ENCODE measurements around the gene DHX32. TPM values are rescaled to one million over a fixed set of nuclear protein-coding genes. Genes with fewer than 3 reads are reported as not detected.
"Not testable (repeated sequence)": the region's sequence is repeated elsewhere in the genome, so short reads cannot be mapped to it uniquely, and the experiment has no call there.

The DHX32 gene
- total RNA-seq, 1 donor from 2014 or later, result 46.4 TPM

DNA sequence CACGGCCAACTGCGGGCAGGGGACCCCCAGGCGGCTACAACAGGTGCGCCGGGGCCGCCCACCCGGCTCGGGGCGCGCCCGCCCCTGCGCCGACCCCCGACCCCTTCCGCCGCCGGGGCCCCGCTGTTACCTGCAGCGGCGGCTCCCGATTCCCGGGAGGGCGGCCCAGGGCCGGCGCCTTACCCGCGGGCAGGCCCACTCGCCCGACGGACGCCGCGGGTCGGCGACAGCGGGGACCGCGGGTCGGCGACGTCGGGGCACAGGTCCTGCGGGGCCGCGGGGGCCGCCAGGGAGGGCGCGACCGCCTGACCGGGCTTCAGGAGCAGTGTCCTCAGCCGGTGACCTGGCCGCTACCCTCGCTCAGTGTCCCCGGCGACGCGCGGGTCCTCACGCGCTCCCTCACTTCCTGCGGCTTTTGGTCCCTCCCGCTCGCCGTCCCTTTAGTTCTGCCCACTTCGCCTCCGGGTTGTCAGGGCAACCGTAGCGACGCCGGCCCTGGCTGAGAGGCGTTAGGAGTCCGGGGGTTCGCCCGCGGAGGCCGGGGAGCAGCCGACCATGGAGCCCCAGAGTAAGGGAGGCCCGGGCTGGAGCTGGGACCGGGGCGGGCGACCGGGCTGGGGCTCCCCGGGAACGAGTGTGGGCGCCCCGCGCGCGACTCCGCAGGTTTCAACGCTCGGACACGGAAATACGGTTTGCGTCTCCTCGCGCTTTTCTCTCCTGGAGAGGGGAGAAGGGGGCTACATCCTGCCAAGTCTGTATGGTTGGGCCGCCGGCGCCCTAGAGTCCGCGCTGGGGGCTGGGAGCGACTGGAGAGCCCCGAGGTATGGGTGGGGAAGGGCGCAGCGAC, 15.2 kb upstream of the DHX32 start, which contains the start of gene FANK1:
FANK1 (plus strand) TSS at position 477 of the 847 bp plus-strand sequence; CDS start at position 556, 79 bp downstream.
- Histone ChIP-seq H3K4me1 (peaks cover 50% of the 10 kb centered on the region), H3K27ac (replicated peaks) (peak within 1 kb of the TSS; percentile 96), H3K4me3 (peak within 1 kb of the TSS; percentile 99)
- DNase-seq, result peak; percentile 96
- H3K36me3 ChIP-seq; H3K9me3 ChIP-seq (replicated peaks); H3K27me3 ChIP-seq (ENCODE audit: low read depth); intact Hi-C loops (cut with micrococcal nuclease): not testable (repeated sequence)

DNA sequence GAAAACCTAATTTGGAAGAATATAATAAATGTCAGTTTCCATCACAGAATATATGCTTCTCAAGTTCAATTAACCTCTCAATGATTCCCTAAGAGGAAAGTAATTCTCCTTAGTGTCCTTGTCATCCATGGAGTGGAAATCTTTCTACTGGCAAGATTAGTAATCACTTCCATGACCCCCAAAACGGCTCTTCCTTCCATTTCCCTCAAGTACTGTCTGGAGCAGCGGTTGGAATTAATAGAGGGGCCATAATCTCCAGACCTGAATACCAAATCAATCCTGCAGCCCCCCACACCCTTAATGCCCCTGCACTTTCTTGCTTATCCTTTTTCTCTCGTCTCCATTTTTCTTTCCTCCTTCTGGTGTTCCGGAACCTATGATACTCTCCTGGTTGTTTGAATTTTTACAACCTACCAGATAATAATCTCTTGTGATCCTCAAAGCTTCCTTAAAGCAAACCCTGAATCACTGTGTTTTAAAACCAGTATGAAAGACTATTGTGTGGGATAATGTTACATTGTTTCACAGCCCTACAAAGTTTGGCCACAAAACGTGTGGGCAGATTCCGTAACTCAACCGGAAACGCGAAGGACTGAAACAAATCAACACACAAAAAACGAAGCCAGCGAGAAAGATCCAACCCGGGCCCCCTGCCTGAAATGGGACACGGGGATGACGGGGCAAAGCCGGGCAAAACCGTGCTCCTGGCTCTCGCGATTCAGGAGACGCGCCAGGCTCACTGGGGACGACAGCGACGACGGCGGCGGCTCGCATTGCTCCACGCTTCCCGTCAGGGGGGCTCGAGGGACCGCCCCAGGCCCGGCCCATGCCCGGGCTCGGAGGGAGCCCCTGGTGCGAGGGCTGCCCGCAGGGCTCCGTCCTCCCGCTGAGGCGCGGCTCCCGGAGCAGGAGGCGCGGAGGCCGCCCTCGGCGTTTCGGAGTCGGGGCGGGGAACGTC, 14.3 kb upstream of the DHX32 start:
- H3K27me3 ChIP-seq (ENCODE audit: low read depth); H3K36me3 ChIP-seq; H3K9me3 ChIP-seq (replicated peaks); intact Hi-C loops (cut with micrococcal nuclease): not testable (repeated sequence)
- peak overlapping the region; percentile 99 for H3K4me3 ChIP-seq
- peak overlapping the region; percentile 96 for H3K27ac ChIP-seq (replicated peaks)
- H3K4me1 ChIP-seq, result peaks cover 50% of the 10 kb centered on the region
- DNase-seq, result peak; percentile 65

DNA sequence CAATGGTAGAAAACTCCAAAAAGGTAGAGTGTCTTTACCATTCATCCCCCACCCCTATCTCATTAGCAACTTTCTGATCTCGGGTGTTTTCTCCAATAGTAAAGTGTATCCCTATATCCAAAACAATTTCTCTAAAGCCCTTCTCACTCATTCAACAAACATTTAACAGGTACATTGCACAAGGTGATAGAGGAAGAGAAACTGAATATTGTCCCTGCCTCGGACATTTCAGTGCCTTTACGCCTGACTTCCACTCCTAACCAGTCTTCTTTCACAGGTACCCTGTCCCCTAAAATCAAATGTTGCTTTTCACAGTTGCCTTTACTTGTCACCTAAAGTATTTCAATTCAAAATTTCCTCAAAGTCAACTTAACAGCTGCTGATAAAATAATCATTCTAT, 13.1 kb upstream of the DHX32 start:
- H3K9me3 ChIP-seq (replicated peaks); H3K27me3 ChIP-seq (ENCODE audit: low read depth); H3K36me3 ChIP-seq; intact Hi-C loops (cut with micrococcal nuclease); DNase-seq: not testable (repeated sequence)
- Histone ChIP-seq H3K4me1 (peaks cover 57% of the 10 kb centered on the region), H3K27ac (replicated peaks) (peak overlapping the region; percentile 96), H3K4me3 (peak overlapping the region; percentile 99)

- H3K27ac ChIP-seq (replicated peaks), result peak overlapping the region; percentile 44
Measured at GRCh38 chr10:125892402-125892801, 11.3 kb upstream of the DHX32 start.

GRCh38 chr10:125889441-125889840, 8.3 kb upstream of the DHX32 start:
- DNase-seq; H3K4me3 ChIP-seq; H3K9me3 ChIP-seq (replicated peaks); intact Hi-C loops (cut with micrococcal nuclease); H3K36me3 ChIP-seq; H3K27me3 ChIP-seq (ENCODE audit: low read depth): not testable (repeated sequence)
- Histone ChIP-seq H3K4me1 (peaks cover 64% of the 10 kb centered on the region), H3K27ac (replicated peaks) (peak overlapping the region; percentile 68)

More at GRCh38 chr10:125892402-125892801, 11.3 kb upstream of the DHX32 start:
- intact Hi-C loops (cut with micrococcal nuclease); DNase-seq; H3K9me3 ChIP-seq (replicated peaks); H3K36me3 ChIP-seq; H3K27me3 ChIP-seq (ENCODE audit: low read depth); H3K4me3 ChIP-seq: not testable (repeated sequence)
- H3K4me1 ChIP-seq, result peaks cover 73% of the 10 kb centered on the region

DNA sequence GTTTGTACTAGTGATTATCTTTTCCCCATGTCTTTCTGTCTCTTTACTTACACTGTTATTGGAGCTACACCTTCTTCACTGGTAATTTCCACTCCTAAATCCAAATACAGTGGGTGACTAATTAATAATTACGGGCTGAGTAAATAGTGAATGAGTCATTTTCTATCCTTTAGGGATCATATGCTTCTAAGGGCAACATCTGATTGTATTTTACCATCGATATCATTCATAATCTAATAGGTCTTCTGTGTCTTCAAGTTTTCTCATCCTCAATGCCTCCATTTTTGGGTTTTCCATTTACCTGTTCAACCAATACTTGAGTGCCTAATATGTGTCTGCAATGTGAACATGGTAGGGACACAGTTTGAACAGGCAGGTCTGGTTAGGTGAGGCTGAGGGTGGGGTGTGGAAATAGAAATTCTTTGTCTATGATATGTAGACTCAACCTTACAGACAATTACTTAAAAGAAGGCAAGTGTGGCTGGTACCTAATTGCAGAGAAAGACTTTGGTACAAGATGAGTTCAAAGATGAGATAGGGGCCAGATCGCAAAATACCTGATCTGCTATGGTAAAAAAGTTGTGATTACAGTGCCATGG, 5.9 kb upstream of the DHX32 start:
- Histone ChIP-seq H3K9me3 (replicated peaks) (no peaks in the 10 kb centered on the region), H3K4me3 (no peak overlapping the region), H3K27me3 (ENCODE audit: low read depth) (no peaks in the 10 kb centered on the region), H3K36me3 (peaks cover 11% of the 10 kb centered on the region), H3K27ac (replicated peaks) (no peak overlapping the region), H3K4me1 (peaks cover 60% of the 10 kb centered on the region)
- intact Hi-C loops (cut with micrococcal nuclease), result no loop called here
- TF ChIP-seq, protein P1, sequence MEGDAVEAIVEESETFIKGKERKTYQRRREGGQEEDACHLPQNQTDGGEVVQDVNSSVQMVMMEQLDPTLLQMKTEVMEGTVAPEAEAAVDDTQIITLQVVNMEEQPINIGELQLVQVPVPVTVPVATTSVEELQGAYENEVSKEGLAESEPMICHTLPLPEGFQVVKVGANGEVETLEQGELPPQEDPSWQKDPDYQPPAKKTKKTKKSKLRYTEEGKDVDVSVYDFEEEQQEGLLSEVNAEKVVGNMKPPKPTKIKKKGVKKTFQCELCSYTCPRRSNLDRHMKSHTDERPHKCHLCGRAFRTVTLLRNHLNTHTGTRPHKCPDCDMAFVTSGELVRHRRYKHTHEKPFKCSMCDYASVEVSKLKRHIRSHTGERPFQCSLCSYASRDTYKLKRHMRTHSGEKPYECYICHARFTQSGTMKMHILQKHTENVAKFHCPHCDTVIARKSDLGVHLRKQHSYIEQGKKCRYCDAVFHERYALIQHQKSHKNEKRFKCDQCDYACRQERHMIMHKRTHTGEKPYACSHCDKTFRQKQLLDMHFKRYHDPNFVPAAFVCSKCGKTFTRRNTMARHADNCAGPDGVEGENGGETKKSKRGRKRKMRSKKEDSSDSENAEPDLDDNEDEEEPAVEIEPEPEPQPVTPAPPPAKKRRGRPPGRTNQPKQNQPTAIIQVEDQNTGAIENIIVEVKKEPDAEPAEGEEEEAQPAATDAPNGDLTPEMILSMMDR (IDR thresholded peaks at IDR 0.05; ENCODE audit: borderline replicate concordance), result no peak
- DNase-seq, result no peak

GRCh38 chr10:125883211-125883610, 2.1 kb upstream of the DHX32 start:
- no peaks in the 10 kb centered on the region for H3K27me3 ChIP-seq (ENCODE audit: low read depth)
- H3K36me3 ChIP-seq, result peaks cover 11% of the 10 kb centered on the region
- intact Hi-C loops (cut with micrococcal nuclease), result no loop called here
- H3K4me1 ChIP-seq, result peaks cover 54% of the 10 kb centered on the region
- H3K27ac ChIP-seq (replicated peaks), result peak overlapping the region; percentile 57
- TF ChIP-seq, protein P1 (IDR thresholded peaks at IDR 0.05; ENCODE audit: borderline replicate concordance), result no peak
- H3K9me3 ChIP-seq (replicated peaks), result no peaks in the 10 kb centered on the region
- no peak overlapping the region for H3K4me3 ChIP-seq
- no peak for DNase-seq
